IMR-90 (cell line): ENCODE data around the gene TM4SF20. TPM values are rescaled to one million over a fixed set of nuclear protein-coding genes. Genes with fewer than 3 reads are reported as not detected.

Experiments
- ATAC-seq: fragments of 200-7000 bp; cut with Tn5 transposase; 2 replicates; pipeline ENCODE4 v1.9.1; 2020; ENCODE audit warnings: low read depth, mild to moderate bottlenecking, moderate library complexity
- BruUV-seq: library from RNA; stranded (reverse); fragments of 400-500 nt; replicated peaks from 2 replicates; lab custom pipeline; 2021; lab: Mats Ljungman, UMichigan
- CTCF ChIA-PET: fragments of 300-600 bp; formaldehyde crosslinking; extraction: SDS; loops from one replicate; lab custom pipeline; 2021; ENCODE audit warnings: antibody characterized with exemption; lab: Yijun Ruan, JAX
- POLR2A ChIA-PET: fragments of 300-600 bp; sonication (Branson Sonifier 250); formaldehyde crosslinking; loops from one replicate; lab custom pipeline; 2022; ENCODE audit warnings: antibody characterized with exemption; ENCODE audit not compliant: unreplicated experiment; lab: Charles Lee
- DNase-seq: peaks from one replicate; pipeline ENCODE4 v3.0.0; 2013
- H2AFZ ChIP-seq: replicated peaks from 2 replicates; pipeline ENCODE3; 2013; ENCODE audit warnings: low read length, mild to moderate bottlenecking; ENCODE audit not compliant: poor library complexity
- H2AK5ac ChIP-seq: 2 replicates; pipeline ENCODE4 v1.6.1; 2013; ENCODE audit warnings: low read depth, low read length, inconsistent platforms
- H2AK9ac ChIP-seq: replicated peaks from 2 replicates; pipeline ENCODE3; 2013; ENCODE audit warnings: mild to moderate bottlenecking, low read depth, low read length, moderate library complexity; ENCODE audit not compliant: poor library complexity
- H2BK120ac ChIP-seq: 2 replicates; pipeline ENCODE4 v1.6.1; 2013; ENCODE audit warnings: low read depth, low read length, inconsistent platforms
- H2BK15ac ChIP-seq: 3 replicates; pipeline ENCODE4 v1.6.1; 2013; ENCODE audit warnings: low read depth, low read length, inconsistent platforms
- H2BK20ac ChIP-seq: 2 replicates; pipeline ENCODE4 v1.6.1; 2013; ENCODE audit warnings: low read depth, mild to moderate bottlenecking, inconsistent platforms, low read length, moderate library complexity
- H2BK5ac ChIP-seq: 2 replicates; pipeline ENCODE4 v1.6.1; 2013; ENCODE audit warnings: mild to moderate bottlenecking, low read depth, low read length, inconsistent platforms; ENCODE audit not compliant: poor library complexity, severe bottlenecking
- H3K14ac ChIP-seq: replicated peaks from 2 replicates; pipeline ENCODE4 v1.6.1; 2013; ENCODE audit warnings: low read depth, low read length, inconsistent platforms
- H3K18ac ChIP-seq: 2 replicates; pipeline ENCODE4 v1.6.1; 2013; ENCODE audit warnings: low read depth, low read length, control low read depth
- H3K23ac ChIP-seq: 2 replicates; pipeline ENCODE4 v1.6.1; 2013; ENCODE audit warnings: low read depth, low read length, inconsistent platforms
- H3K27ac ChIP-seq: 2 replicates; pipeline ENCODE4 v1.5.1; 2013; ENCODE audit warnings: mild to moderate bottlenecking, control low read depth, low read length; ENCODE audit not compliant: insufficient read depth
- H3K27me3 ChIP-seq: 2 replicates; pipeline ENCODE4 v1.6.1; 2013; ENCODE audit warnings: low read length; ENCODE audit not compliant: control insufficient read depth, insufficient read depth
- H3K36me3 ChIP-seq: 2 replicates; pipeline ENCODE4 v1.6.1; 2013; ENCODE audit warnings: low read length, mixed read lengths; ENCODE audit not compliant: control insufficient read depth, insufficient read depth
- H3K4ac ChIP-seq: 2 replicates; pipeline ENCODE4 v1.6.1; 2013; ENCODE audit warnings: low read depth, low read length, inconsistent platforms
- H3K4me1 ChIP-seq: 2 replicates; pipeline ENCODE4 v1.6.1; 2013; ENCODE audit warnings: low read length, mixed read lengths; ENCODE audit not compliant: control insufficient read depth, insufficient read depth
- H3K4me2 ChIP-seq: 2 replicates; pipeline ENCODE4 v1.6.1; 2013; ENCODE audit warnings: low read depth, mild to moderate bottlenecking, control low read depth, low read length, moderate library complexity
- H3K4me3 ChIP-seq: 2 replicates; pipeline ENCODE4 v1.5.1; 2013; ENCODE audit warnings: low read depth, mild to moderate bottlenecking, control low read depth, low read length, moderate library complexity; ENCODE audit not compliant: insufficient read depth
- H3K56ac ChIP-seq: 2 replicates; pipeline ENCODE4 v1.6.1; 2013; ENCODE audit warnings: low read length, inconsistent platforms; ENCODE audit not compliant: insufficient read depth; ENCODE audit errors: extremely low read depth
- H3K79me1 ChIP-seq, 2 experiments: 2 replicates each; pipeline ENCODE4 v1.6.1; 2013; ENCODE audit warnings: low read length in 2 of 2, inconsistent platforms in 1 of 2, low read depth in 1 of 2
- H3K9ac ChIP-seq: 2 replicates; pipeline ENCODE4 v1.6.1; 2013; ENCODE audit warnings: low read depth, low read length, control low read depth
- H3K9me1 ChIP-seq: 2 replicates; pipeline ENCODE4 v1.6.1; 2013; ENCODE audit warnings: low read length, inconsistent platforms; ENCODE audit not compliant: insufficient read depth
- H3K9me3 ChIP-seq: 2 replicates; pipeline ENCODE4 v1.6.1; 2013; ENCODE audit warnings: low read length; ENCODE audit not compliant: control insufficient read depth, insufficient read depth
- H4K20me1 ChIP-seq: 2 replicates; pipeline ENCODE4 v1.6.1; 2013; ENCODE audit warnings: low read length, inconsistent platforms; ENCODE audit not compliant: insufficient read depth
- H4K5ac ChIP-seq: 2 replicates; pipeline ENCODE4 v1.6.1; 2013; ENCODE audit warnings: mild to moderate bottlenecking, low read depth, low read length, control low read depth
- H4K8ac ChIP-seq, 2 experiments: 2 replicates each; pipeline ENCODE4 v1.6.1; 2013; ENCODE audit warnings: low read depth in 2 of 2, low read length in 2 of 2, control low read depth in 1 of 2, inconsistent platforms in 1 of 2
- H4K91ac ChIP-seq: 2 replicates; pipeline ENCODE4 v1.6.1; 2013; ENCODE audit warnings: low read depth, low read length, inconsistent platforms; ENCODE audit not compliant: insufficient read depth
- BHLHE40 ChIP-seq: fragments of 150-350 bp; IDR thresholded peaks from 2 replicates; pipeline ENCODE4 v1.6.1; 2016; ENCODE audit warnings: mild to moderate bottlenecking, low read depth, low read length
- CEBPB ChIP-seq: IDR thresholded peaks from 2 replicates; pipeline ENCODE4 v1.6.1; 2012; ENCODE audit warnings: low read depth, low read length, improper control_type of control experiment
- CHD1 ChIP-seq: IDR thresholded peaks from 2 replicates; pipeline ENCODE4 v1.6.1; 2012; ENCODE audit warnings: low read depth, low read length, improper control_type of control experiment
- ELK1 ChIP-seq: fragments of 150-350 bp; IDR thresholded peaks from 2 replicates; pipeline ENCODE4 v1.6.1; 2016; ENCODE audit warnings: low read depth, mild to moderate bottlenecking, low read length, moderate library complexity, borderline replicate concordance
- FOS ChIP-seq: fragments of 150-350 bp; IDR thresholded peaks from 2 replicates; pipeline ENCODE4 v1.6.1; 2016; ENCODE audit warnings: low read depth, low read length
- MAFK ChIP-seq: IDR thresholded peaks from 2 replicates; pipeline ENCODE4 v1.6.1; 2012; ENCODE audit warnings: low read depth, low read length, improper control_type of control experiment
- MAZ ChIP-seq: IDR thresholded peaks from 2 replicates; pipeline ENCODE4 v1.6.1; 2012; ENCODE audit warnings: low read depth, mild to moderate bottlenecking, low read length, improper control_type of control experiment, moderate library complexity, borderline replicate concordance
- MXI1 ChIP-seq: IDR thresholded peaks from 2 replicates; pipeline ENCODE4 v1.6.1; 2012; ENCODE audit warnings: low read depth, mild to moderate bottlenecking, low read length, moderate library complexity, borderline replicate concordance
- NFE2L2 ChIP-seq: fragments of 150-350 bp; IDR thresholded peaks from 2 replicates; pipeline ENCODE4 v1.6.1; 2016; ENCODE audit warnings: low read depth, mild to moderate bottlenecking, low read length
- POLR2A ChIP-seq: IDR thresholded peaks from 2 replicates; pipeline ENCODE4 v1.6.1; 2012; ENCODE audit warnings: mild to moderate bottlenecking, low read depth, low read length
- RAD21 ChIP-seq: IDR thresholded peaks from 2 replicates; pipeline ENCODE4 v1.6.1; 2012; ENCODE audit warnings: low read length, improper control_type of control experiment
- RCOR1 ChIP-seq: IDR thresholded peaks from 2 replicates; pipeline ENCODE4 v1.6.1; 2012; ENCODE audit warnings: mild to moderate bottlenecking, low read length, improper control_type of control experiment; ENCODE audit not compliant: insufficient replicate concordance
- RFX5 ChIP-seq: IDR thresholded peaks from 2 replicates; pipeline ENCODE4 v1.8.0; 2012; ENCODE audit warnings: low read depth, mild to moderate bottlenecking, low read length, moderate library complexity
- SMC3 ChIP-seq: fragments of 150-350 bp; IDR thresholded peaks from 2 replicates; pipeline ENCODE4 v1.6.1; 2016; ENCODE audit warnings: low read depth, mild to moderate bottlenecking, antibody characterized with exemption, low read length, moderate library complexity
- USF2 ChIP-seq: fragments of 150-350 bp; IDR thresholded peaks from 2 replicates; pipeline ENCODE4 v1.6.1; 2017; ENCODE audit warnings: mild to moderate bottlenecking, antibody characterized with exemption, low read length, low read depth
- WGBS, 2 experiments: methylation state at CpG; one replicate each; pipeline versions ENCODE4 v1.1.5 to v1.1.7; 2013; ENCODE audit warnings: missing lambda C conversion rate in 2 of 2; ENCODE audit not compliant: insufficient read length in 1 of 2; ENCODE audit errors: extremely low coverage in 2 of 2; 5-methylcytosine and 5-hydroxymethylcytosine counted together
- dilution Hi-C: fragments of 300-500 bp; cut with HindIII; formaldehyde crosslinking; loops from one replicate; pipeline ENCODE4 v1.14.3; 2018; ENCODE audit warnings: low sequenced_read_pairs; ENCODE audit not compliant: unreplicated experiment
- in situ Hi-C: fragments of 300-500 bp; cut with MboI; formaldehyde crosslinking; loops from 3 replicates; pipeline ENCODE4 v1.14.3; 2019; ENCODE audit warnings: low sequenced_read_pairs, inconsistent platforms, mixed read lengths
- intact Hi-C: fragments of 100-400 bp; cut with micrococcal nuclease; formaldehyde crosslinking; loops from 2 replicates; pipeline ENCODE4 v1.10.0; 2022
- polyA plus RNA-seq, 3 experiments: library from polyadenylated mRNA; depleted of rRNA; stranded (reverse); fragments of >200 nt; gene quantifications; 2 replicates each; pipeline ENCODE4 v1.2.3, GENCODE V29; 2012; ENCODE audit warnings: low replicate concordance in 1 of 3
- total RNA-seq: library from RNA; depleted of rRNA; stranded (reverse); fragments of >200 nt; gene quantifications from 2 replicates; pipeline ENCODE4 v1.2.3, GENCODE V29; 2012
- TF ChIP-seq, protein P1 (sequence below): conservative IDR thresholded peaks from 2 replicates; pipeline ENCODE4 v1.5.1; 2012; ENCODE audit warnings: mild to moderate bottlenecking, low read depth, low read length, improper control_type of control experiment

TM4SF20 gene
- total and polyA plus RNA-seq, 2 of the 4 experiments (the other 2 are of a cell fraction), result under 0.01 to 0.03 TPM

GRCh38 chr2:227335713-227336112 is 43.4 kb downstream of the TM4SF20 start:
- Histone ChIP-seq H4K91ac (no peak overlapping the region), H3K4me1 (no peaks in the 10 kb centered on the region), H3K9ac (no peak overlapping the region), H3K36me3 (peaks cover 14% of the 10 kb centered on the region), H3K56ac (no peak overlapping the region), H2AK5ac (no peak overlapping the region), H3K18ac (no peak overlapping the region), H3K9me1 (peaks cover 3% of the 10 kb centered on the region), H3K79me1 (peaks cover 17 to 18% of the 10 kb centered on the region in 2 experiments), H3K23ac (no peak overlapping the region), H4K20me1 (no peaks in the 10 kb centered on the region), H4K5ac (no peak overlapping the region), H3K14ac (no peak overlapping the region), H2BK15ac (no peak overlapping the region), H3K4me3 (no peak overlapping the region), H2AK9ac (no peak overlapping the region), H2BK120ac (no peak overlapping the region), H2AFZ (no peak overlapping the region), H2BK20ac (no peak overlapping the region), H3K4me2 (no peak overlapping the region), H3K27me3 (no peaks in the 10 kb centered on the region), H4K8ac (no peak overlapping the region), H3K9me3 (no peaks in the 10 kb centered on the region), H3K27ac (no peak overlapping the region), H3K4ac (no peak overlapping the region), H2BK5ac (no peak overlapping the region)
- POLR2A ChIA-PET, result interaction anchor here (0.6 kb wide), 1 partner anchor 10 kb away, joined by 3 read pairs; no protein-coding TSS in a partner anchor
- dilution Hi-C loops (no loop called here), in situ Hi-C loops (no loop called here), intact Hi-C loops (no loop called here)
- BruUV-seq, result no TSS peak
- WGBS, 2 experiments, result no CpG with 5 or more reads among the region's 1 CpG
- ATAC-seq, result no peak
- CTCF ChIA-PET, result no interaction called here
- TF ChIP-seq NFE2L2 (no peak), RAD21 (no peak), CEBPB (no peak), MAZ (no peak), SMC3 (no peak), CHD1 (no peak), ELK1 (no peak), BHLHE40 (no peak), RFX5 (no peak), POLR2A (no peak), MAFK (no peak), USF2 (no peak), FOS (no peak), RCOR1 (no peak), MXI1 (no peak)
- TF ChIP-seq, protein P1, sequence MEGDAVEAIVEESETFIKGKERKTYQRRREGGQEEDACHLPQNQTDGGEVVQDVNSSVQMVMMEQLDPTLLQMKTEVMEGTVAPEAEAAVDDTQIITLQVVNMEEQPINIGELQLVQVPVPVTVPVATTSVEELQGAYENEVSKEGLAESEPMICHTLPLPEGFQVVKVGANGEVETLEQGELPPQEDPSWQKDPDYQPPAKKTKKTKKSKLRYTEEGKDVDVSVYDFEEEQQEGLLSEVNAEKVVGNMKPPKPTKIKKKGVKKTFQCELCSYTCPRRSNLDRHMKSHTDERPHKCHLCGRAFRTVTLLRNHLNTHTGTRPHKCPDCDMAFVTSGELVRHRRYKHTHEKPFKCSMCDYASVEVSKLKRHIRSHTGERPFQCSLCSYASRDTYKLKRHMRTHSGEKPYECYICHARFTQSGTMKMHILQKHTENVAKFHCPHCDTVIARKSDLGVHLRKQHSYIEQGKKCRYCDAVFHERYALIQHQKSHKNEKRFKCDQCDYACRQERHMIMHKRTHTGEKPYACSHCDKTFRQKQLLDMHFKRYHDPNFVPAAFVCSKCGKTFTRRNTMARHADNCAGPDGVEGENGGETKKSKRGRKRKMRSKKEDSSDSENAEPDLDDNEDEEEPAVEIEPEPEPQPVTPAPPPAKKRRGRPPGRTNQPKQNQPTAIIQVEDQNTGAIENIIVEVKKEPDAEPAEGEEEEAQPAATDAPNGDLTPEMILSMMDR, result no peak
- DNase-seq, result no peak
